Choroid plexus epithelial cell (primary cell): Measurements from ENCODE around the gene BBLN.

Experiments used
- DNase-seq: peaks from one replicate; pipeline ENCODE4 v3.0.0-alpha.2; 2010; ENCODE audit warnings: low read depth
- H3K4me3 ChIP-seq: 2 replicates; pipeline ENCODE4 v1.5.1; 2011; ENCODE audit warnings: low read depth, mild to moderate bottlenecking, control low read depth, low read length, moderate library complexity
- CTCF ChIP-seq: conservative IDR thresholded peaks from 2 replicates; pipeline ENCODE4 v1.5.1; 2011; ENCODE audit warnings: low read depth, mild to moderate bottlenecking, control low read depth, inconsistent platforms, low read length, moderate library complexity

BBLN gene

DNA sequence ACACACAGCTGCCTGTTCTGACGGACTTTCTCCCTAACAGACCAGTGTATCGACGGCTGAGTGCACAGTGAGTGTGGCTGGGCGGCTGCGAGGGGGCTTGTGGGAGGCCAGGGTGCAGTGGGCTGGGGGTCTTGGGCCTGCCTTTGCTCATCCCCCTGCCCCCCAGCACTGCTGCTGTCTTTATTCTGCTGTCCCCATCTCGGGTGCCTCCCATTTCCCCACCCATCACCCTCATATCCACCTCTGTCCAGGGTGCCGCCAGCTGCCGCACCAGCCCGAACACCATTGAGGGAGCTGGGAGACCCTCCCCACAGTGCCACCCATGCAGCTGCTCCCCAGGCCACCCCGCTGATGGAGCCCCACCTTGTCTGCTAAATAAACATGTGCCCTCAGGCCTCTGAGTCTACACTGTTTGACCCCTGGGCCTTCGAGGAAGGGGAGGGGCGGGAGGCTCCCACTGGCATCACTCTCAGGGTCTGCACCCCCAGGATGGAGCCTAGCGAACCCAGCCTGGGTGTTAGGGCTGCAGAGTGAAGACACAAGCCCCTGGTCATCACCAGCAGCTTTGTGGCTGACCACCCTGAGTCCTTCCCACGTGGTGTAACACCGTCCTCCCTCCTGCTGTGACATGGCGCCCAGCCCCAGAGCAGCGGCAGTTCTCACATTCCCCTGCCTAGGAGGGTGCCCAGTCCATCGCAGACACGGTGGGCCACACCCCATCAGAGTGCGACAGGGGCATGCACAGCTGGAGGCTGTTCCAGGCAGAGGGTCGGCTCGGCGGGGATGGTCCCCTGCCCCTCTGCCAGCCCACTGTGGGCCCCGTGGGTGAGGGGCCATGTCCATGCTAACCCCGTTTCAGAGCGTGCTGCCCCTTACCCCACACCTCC lies 6.8 kb upstream of the BBLN start:
- no peak for TF ChIP-seq CTCF
- no peak for DNase-seq
- H3K4me3 ChIP-seq = no peak overlapping the region

GRCh38 chr9:128153947-128154695 lies 5.9 kb upstream of the BBLN start:
- TF ChIP-seq CTCF = no peak
- no peak overlapping the region for H3K4me3 ChIP-seq
- no peak for DNase-seq

GRCh38 chr9:128155736-128156500 lies 4.1 kb upstream of the BBLN start:
- H3K4me3 ChIP-seq = no peak overlapping the region
- no peak for TF ChIP-seq CTCF
- no peak for DNase-seq

DNA sequence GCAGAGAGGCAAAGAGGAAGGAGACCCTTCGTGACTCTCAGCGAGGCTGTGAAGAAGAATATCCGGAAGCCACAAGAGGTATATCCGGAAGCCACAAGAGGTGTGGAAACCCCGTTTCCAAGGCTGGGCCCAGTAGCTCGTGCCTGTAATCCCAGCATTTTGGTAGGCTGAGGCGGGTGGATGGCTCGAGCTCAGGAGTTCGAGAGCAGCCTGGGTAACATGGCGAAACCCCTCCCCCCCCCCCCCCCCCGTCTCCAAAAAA lies 612 bp upstream of the BBLN start:
- H3K4me3 ChIP-seq = peak overlapping the region; percentile 56
- no peak for TF ChIP-seq CTCF
- no peak for DNase-seq

GRCh38 chr9:128160603-128160987 lies 530 bp downstream of the BBLN start:
- peak overlapping the region; percentile 86 for H3K4me3 ChIP-seq
- no peak for DNase-seq
- no peak for TF ChIP-seq CTCF

DNA sequence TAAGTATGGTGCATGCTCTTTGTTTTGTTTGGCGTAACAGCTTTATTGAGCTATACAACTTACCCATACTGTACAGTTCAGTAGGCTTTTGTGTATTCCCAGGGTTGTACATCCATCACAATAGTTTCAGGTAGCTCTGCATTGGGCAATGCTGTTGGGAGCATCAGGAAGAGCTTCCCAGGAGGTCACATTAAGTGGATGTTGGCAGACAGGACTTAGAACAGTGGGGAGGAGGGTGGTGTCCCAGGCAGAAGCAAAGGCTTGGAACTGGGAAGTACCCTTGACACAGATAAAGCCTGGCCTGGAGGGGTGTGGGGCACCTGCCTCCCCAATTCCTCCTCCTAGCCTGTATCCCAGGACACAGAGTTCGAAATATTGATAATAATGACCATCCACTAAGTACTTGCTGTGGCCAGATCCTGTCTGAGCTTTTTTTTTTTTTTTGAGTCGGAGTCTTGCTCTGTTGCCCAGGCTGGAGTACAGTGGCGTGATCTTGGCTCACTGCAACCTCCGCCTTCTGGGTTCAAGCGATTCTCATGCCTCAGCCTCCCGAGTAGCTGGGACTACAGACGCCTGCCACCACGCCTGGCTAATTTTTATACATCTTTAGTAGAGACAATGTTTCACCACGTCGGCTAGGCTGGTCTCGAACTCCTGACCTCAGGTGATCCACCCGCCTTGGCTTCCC lies 1.3 kb downstream of the BBLN start:
- TF ChIP-seq CTCF = no peak
- no peak for DNase-seq
- H3K4me3 ChIP-seq = no peak overlapping the region
